Measurements from ENCODE around the gene GPR89A.
"Not testable (repeated sequence)": the region's sequence is repeated elsewhere in the genome, so short reads cannot be mapped to it uniquely, and the experiment has no call there.

The GPR89A gene

DNA sequence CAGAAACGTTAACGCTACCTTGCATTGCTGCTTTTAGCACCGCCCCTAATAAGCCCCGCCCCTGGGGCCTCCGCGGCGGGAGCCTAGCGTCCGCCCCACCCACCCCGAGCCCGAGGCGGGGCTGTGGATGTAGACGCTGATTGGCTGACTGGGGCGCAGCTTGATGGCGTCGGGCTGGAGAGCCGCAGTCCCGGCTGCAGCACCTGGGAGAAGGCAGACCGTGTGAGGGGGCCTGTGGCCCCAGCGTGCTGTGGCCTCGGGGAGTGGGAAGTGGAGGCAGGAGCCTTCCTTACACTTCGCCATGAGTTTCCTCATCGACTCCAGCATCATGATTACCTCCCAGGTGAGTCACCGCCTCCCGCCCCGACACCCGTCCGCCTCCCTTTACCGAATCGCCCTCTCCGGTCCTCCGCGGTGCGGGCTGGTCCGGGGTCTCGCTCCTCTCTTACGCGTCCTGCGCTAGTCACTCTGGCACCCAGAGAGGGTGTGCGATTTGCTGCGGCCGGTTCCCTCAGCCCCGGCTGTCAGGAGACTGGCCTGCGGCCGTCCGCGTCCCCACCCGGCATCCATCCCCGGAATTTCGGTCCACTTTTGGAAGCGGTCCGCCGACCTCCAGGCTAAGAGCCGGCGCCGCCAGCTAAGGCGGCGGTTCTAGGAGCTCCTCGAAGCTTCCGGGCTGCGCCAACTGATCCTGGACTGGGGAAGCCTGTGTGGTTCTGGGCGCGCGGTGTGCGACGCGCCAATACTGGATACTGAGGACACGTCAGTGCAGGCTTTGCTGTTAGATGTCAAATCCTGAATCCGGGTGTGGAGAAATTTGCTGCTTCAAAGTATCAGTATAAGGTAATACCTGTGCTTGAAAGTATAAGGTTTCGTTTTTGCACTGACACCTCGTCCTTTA lies at the start of gene GPR89A:
TSS of gene GPR89A (plus strand) at position 156 of the 901 bp plus-strand sequence. CDS start at position 302, 146 bp downstream.
- peak; percentile 84 for DNase-seq (ENCODE audit: low spot score)

GRCh38 chr1:145586820-145587219 lies 21.0 kb upstream of the GPR89A start:
- not testable (repeated sequence) for DNase-seq (ENCODE audit: low spot score)

- peak; percentile 1 for TF ChIP-seq CTCF (IDR thresholded peaks at IDR 0.05; ENCODE audit: extremely low read depth, missing control alignments)
- not testable (repeated sequence) for DNase-seq (ENCODE audit: low spot score)
Measured at GRCh38 chr1:145590806-145591205, 17.0 kb upstream of the GPR89A start.

GRCh38 chr1:145592347-145592746 lies 15.4 kb upstream of the GPR89A start:
- not testable (repeated sequence) for DNase-seq (ENCODE audit: low spot score)

DNA sequence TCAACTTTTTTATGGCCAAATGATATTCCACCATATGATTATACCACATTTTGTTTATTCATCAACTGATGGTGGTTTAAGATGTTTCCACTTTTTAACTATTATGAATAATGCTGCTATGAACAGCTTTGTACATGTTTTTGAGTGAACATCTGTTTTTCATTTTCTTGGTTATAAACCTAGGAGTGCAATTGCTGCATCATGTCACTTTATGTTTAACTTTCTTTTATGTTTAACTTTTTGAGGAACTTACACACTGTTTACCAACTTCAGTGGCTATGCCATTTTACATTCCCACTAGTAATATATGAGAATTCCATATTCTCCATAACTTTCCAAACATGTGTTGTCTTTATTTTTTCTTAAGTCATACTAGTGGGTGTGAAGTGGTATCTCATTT lies 12.4 kb upstream of the GPR89A start:
- not testable (repeated sequence) for DNase-seq (ENCODE audit: low spot score)

DNA sequence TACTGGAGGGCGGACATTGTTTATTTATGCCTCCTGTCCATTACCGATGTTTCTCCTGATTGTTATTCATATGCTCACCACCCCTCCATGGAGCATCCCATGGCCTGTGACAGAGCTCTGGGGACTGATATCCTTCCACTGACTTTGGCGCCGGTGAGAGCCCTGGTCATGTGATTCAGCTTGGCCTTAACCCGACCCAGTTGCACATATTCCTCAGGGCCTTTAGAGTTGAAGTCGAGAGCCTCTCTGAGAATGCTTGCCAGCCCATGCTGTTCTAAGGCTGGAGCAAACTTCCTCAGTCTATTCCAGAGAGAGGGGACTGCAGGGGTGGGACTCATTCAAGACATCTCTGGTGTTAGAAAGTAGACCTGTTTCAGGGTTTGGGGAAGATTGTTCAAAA lies 11.6 kb upstream of the GPR89A start:
- not testable (repeated sequence) for DNase-seq (ENCODE audit: low spot score)

DNA sequence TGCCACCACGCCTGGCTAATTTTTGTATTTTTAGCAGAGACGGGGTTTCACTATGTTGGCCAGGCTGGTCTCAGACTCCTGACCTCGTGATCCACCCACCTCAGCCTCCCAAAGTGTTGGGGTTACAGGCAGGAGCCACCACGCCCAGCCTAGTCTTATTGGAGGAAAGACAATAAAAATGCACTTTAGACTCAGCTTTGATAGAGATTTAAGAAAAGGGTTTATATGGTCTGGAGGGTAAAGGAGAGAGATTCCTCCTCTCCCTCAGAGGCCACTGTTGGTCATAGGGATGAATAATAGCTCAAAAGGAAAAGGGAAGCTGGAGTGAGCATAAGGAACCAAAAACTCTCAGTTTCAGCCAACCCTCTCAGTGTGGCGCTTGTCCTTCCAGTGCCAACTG lies 8.4 kb upstream of the GPR89A start:
- not testable (repeated sequence) for DNase-seq (ENCODE audit: low spot score)

- TF ChIP-seq CTCF (IDR thresholded peaks at IDR 0.05; ENCODE audit: extremely low read depth, missing control alignments), result no peak
- no peak for DNase-seq (ENCODE audit: low spot score)
Measured at GRCh38 chr1:145601593-145601992, 6.2 kb upstream of the GPR89A start.

GRCh38 chr1:145606840-145607239 lies 948 bp upstream of the GPR89A start:
- DNase-seq (ENCODE audit: low spot score), result not testable (repeated sequence)

DNA sequence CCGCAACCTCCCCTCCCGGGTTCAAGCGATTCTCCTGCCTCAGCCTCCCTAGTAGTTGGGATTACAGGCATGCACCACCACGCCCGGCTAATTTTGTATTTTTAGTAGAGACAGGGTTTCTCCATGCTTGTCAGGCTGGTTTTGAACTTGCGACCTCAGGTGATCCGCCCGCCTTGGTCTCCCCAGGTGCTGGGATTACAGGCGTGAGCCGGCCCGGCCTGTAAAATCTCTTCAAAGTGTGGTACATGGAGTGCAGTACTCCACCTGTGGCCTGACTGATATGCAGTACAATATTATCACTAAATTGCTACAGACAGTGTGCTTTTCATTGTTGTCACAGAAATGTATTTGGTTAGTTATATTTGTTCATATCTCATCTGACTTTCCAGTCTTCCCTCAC lies 499 bp upstream of the GPR89A start:
- not testable (repeated sequence) for DNase-seq (ENCODE audit: low spot score)

GRCh38 chr1:145610744-145611143 lies 3.0 kb downstream of the GPR89A start:
- not testable (repeated sequence) for DNase-seq (ENCODE audit: low spot score)

- DNase-seq (ENCODE audit: low spot score), result not testable (repeated sequence)
Measured at GRCh38 chr1:145620073-145620472, 12.3 kb downstream of the GPR89A start.

DNA sequence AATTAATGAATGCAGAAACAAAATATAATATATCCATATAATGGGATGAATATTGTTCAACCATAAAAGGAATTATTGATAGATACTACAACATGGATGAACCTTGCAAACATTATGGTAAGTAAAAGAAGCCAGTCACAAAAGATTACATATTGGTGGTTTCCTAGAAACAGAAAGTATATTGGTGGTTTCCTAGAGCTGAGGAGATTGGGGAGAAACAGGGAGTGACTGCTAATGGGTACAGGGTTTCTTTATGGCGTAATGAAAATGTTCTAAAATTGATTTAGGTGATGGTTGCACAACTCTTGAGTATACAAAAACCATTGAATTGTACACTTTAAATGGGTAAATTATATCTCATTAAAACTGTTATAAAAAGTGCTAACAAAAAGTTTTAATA lies 14.4 kb downstream of the GPR89A start:
- DNase-seq (ENCODE audit: low spot score), result not testable (repeated sequence)

DNA sequence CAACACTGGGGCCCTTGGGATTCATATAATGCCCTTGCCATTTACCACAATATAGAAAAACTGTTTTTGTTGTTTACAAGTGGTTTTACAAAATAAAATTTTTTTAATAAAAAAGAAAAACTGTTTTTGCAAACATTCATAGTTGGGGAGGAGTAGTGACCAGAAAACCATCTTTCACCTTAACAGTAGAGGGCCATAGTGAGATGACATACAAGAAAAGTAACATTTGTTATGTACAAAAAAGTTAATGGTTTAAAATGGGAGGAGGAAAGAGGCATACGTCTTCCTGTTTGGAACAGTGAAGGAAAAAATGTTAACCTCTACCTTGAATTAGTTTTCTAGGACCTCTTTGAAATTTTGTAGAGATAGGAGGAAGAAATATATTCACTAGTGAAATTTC lies 28.4 kb downstream of the GPR89A start:
- DNase-seq (ENCODE audit: low spot score), result not testable (repeated sequence)

DNA sequence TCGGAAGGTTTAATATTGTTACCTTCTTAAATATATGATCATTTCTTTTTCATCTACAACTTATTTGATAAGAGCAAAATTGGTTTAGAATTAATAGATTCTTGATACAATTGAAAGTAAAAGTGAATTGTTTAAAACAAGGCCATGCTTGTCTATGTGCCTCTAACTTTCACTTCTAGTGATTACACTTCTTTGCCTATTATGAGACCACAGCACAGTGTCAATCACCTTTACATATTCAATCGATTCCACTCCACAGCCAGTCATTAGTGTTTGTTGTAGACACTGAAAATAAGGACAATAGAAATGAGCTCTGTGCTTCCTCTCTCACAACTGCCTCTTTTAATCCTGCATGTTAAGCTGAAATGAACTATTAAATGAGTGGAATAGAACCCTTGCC lies 34.1 kb downstream of the GPR89A start:
- DNase-seq (ENCODE audit: low spot score), result not testable (repeated sequence)

DNA sequence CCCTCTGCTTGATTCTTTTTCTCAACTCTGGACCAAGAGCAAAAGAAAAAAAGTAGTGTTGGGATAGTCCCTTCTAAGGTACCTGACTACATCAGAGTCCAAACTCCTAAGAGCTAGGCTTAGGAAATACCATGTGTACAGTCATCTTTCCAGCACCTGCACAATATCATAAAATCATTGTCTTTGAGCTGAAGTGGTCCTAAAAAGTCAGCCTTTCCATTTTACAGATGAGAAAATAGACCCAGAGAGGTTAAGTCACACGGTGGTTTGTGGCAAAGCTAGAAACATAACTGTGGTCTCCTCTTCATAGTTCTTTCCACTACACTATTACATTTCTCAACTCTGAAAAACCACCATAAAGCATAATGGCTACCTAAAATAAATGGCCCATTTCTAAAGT lies 36.2 kb downstream of the GPR89A start:
- DNase-seq (ENCODE audit: low spot score), result not testable (repeated sequence)

- not testable (repeated sequence) for DNase-seq (ENCODE audit: low spot score)
Measured at GRCh38 chr1:145656245-145656943, 48.6 kb downstream of the GPR89A start.

- DNase-seq (ENCODE audit: low spot score), result not testable (repeated sequence)
Measured at GRCh38 chr1:145662502-145662901, 54.7 kb downstream of the GPR89A start.

DNA sequence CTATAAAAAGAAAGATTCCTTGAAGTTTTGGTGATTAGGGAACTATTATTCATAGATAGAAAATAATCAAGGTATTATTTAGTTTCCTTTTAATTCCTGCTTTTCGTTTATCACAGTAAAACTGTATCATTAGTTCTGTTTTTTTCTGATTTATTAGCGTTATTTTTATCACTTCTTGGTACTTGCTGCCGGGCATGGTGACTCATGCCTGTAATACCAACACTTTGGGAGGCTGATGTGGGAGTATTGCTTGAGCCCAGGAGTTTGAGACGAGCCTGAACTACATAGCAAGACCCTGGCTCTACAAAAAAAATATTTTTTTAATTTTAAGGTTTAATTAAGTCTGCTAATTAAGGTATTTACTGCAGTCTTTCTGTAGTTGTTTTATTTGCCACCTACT lies 57.2 kb downstream of the GPR89A start:
- DNase-seq (ENCODE audit: low spot score), result not testable (repeated sequence)

Data from GM20000 (cell line).